B cell (primary cell): ENCODE results near the gene B4GALNT1. TPM values are rescaled to one million over a fixed set of nuclear protein-coding genes. Genes with fewer than 3 reads are reported as not detected.
A peak's percentile ranks its signal among the peaks of the same experiment; 100 is the strongest.

ENCODE experiments used
- ATAC-seq: fragments of 200-7000 bp; cut with Tn5 transposase; one replicate; pipeline ENCODE4 v1.10.0; 2021; ENCODE audit warnings: low read depth, mild to moderate bottlenecking, moderate number of reproducible peaks, moderate library complexity
- CTCF ChIA-PET: fragments of 350-600 bp; sonication (Branson Sonifier 250); formaldehyde crosslinking; loops from one replicate; lab custom pipeline; 2021; ENCODE audit warnings: antibody characterized with exemption, inconsistent platforms; lab: Charles Lee
- POLR2A ChIA-PET: fragments of 350-600 bp; sonication (Branson Sonifier 250); formaldehyde crosslinking; loops from one replicate; lab custom pipeline; 2021; ENCODE audit warnings: antibody characterized with exemption; lab: Charles Lee
- DNase-seq: peaks from one replicate; pipeline ENCODE4 v3.0.0; 2013
- H2AFZ ChIP-seq: 2 replicates; pipeline ENCODE4 v1.6.1; 2012; ENCODE audit warnings: mild to moderate bottlenecking, low read depth, low read length; ENCODE audit not compliant: insufficient read depth, poor library complexity, severe bottlenecking
- H3K27ac ChIP-seq, 2 donors: 1 replicate in 1 of 2; 2 replicates in 1 of 2; pipeline ENCODE4 v1.5.1; 2012 to 2013; ENCODE audit warnings: low read length in 2 of 2, mild to moderate bottlenecking in 2 of 2, moderate library complexity in 1 of 2
- H3K27me3 ChIP-seq, 4 experiments: fragments of 200-600 bp in 1 of 4; sonication (generic) in 1 of 4; replicated peaks in 1 of 4; 1 replicate in 2 of 4; 2 replicates in 2 of 4; pipeline versions ENCODE4 v1.6.1 to v1.7.0; 2013 to 2016; ENCODE audit warnings: low read length in 3 of 4, mild to moderate bottlenecking in 2 of 4, mixed read lengths in 1 of 4, moderate library complexity in 1 of 4; ENCODE audit not compliant: insufficient read depth in 4 of 4, control insufficient read depth in 3 of 4; ENCODE audit errors: control extremely low read depth in 1 of 4
- H3K36me3 ChIP-seq, 2 experiments: replicated peaks in 1 of 2; 1 replicate in 1 of 2; 2 replicates in 1 of 2; pipeline versions ENCODE4 v1.6.1 to v1.7.1; 2013; ENCODE audit warnings: low read length in 1 of 2; ENCODE audit not compliant: insufficient read depth in 2 of 2, control insufficient read depth in 1 of 2; ENCODE audit errors: control extremely low read depth in 1 of 2, extremely low read depth in 1 of 2
- H3K4me1 ChIP-seq, 2 donors: fragments of 200-600 bp in 1 of 2; sonication (generic) in 1 of 2; 1 replicate in 1 of 2; 2 replicates in 1 of 2; pipeline versions ENCODE4 v1.5.1 to v1.6.1; 2013 to 2017; ENCODE audit warnings: low read length in 2 of 2; ENCODE audit not compliant: control insufficient read depth in 2 of 2, insufficient read depth in 2 of 2
- H3K4me2 ChIP-seq: replicated peaks from 2 replicates; pipeline ENCODE3; 2012; ENCODE audit warnings: mild to moderate bottlenecking, low read depth, low read length; ENCODE audit not compliant: poor library complexity, severe bottlenecking
- H3K4me3 ChIP-seq, 5 experiments: fragments of 200-600 bp in 1 of 5; sonication (generic) in 1 of 5; 1 replicate in 3 of 5; 2 replicates in 2 of 5; pipeline versions ENCODE4 v1.5.1 to v1.7.0; 2011 to 2016; ENCODE audit warnings: low read length in 4 of 5, mild to moderate bottlenecking in 4 of 5, low read depth in 2 of 5, control low read depth in 1 of 5, moderate library complexity in 1 of 5; ENCODE audit not compliant: insufficient read depth in 1 of 5; ENCODE audit errors: control extremely low read depth in 1 of 5, extremely low read depth in 1 of 5
- H3K79me2 ChIP-seq: fragments of 200-600 bp; sonication (generic); one replicate; pipeline ENCODE4 v1.6.0; 2016; ENCODE audit warnings: low read length; ENCODE audit not compliant: control insufficient read depth, insufficient read depth
- H3K9ac ChIP-seq: fragments of 200-600 bp; sonication (generic); 2 replicates; pipeline ENCODE4 v1.6.1; 2017; ENCODE audit warnings: mild to moderate bottlenecking, low read length, moderate library complexity
- H3K9me3 ChIP-seq, 3 donors: one replicate each; pipeline versions ENCODE4 v1.6.1 to v1.7.1; 2013; ENCODE audit warnings: low read length in 2 of 3; ENCODE audit not compliant: control insufficient read depth in 2 of 3, insufficient read depth in 1 of 3; ENCODE audit errors: control extremely low read depth in 1 of 3
- H4K20me1 ChIP-seq: 2 replicates; pipeline ENCODE4 v1.6.0; 2012; ENCODE audit warnings: mild to moderate bottlenecking, low read length; ENCODE audit not compliant: insufficient read depth, control insufficient read depth, poor library complexity, severe bottlenecking
- H3K27ac Mint-ChIP-seq: one replicate; pipeline ENCODE4 v1.8.0; 2021; ENCODE audit warnings: mixed read lengths
- H3K27me3 Mint-ChIP-seq: one replicate; pipeline ENCODE4 v1.8.0; 2021; ENCODE audit warnings: mixed read lengths
- H3K4me1 Mint-ChIP-seq: one replicate; pipeline ENCODE4 v1.8.0; 2021; ENCODE audit warnings: mixed read lengths
- H3K4me3 Mint-ChIP-seq: one replicate; pipeline ENCODE4 v1.8.0; 2021; ENCODE audit warnings: mixed read lengths
- H3K9me3 Mint-ChIP-seq: one replicate; pipeline ENCODE4 v1.8.0; 2022; ENCODE audit warnings: mixed read lengths; ENCODE audit not compliant: insufficient read depth
- CTCF ChIP-seq: fragments of 200-600 bp; IDR thresholded peaks from one replicate; pipeline ENCODE4 v1.8.0; 2022; ENCODE audit warnings: antibody characterized with exemption, mild to moderate bottlenecking
- EZH2 ChIP-seq: IDR thresholded peaks from 2 replicates; pipeline ENCODE4 v1.6.1; 2012; ENCODE audit warnings: borderline replicate concordance, low read depth, mild to moderate bottlenecking, moderate library complexity, low read length; ENCODE audit not compliant: insufficient read depth, poor library complexity, severe bottlenecking
- WGBS: methylation state at CpG from one replicate; pipeline ENCODE4 v1.1.5; 2013; ENCODE audit warnings: missing lambda C conversion rate; ENCODE audit not compliant: insufficient coverage; 5-methylcytosine and 5-hydroxymethylcytosine counted together
- intact Hi-C: fragments of 100-400 bp; cut with micrococcal nuclease; formaldehyde crosslinking; loops from one replicate; pipeline ENCODE4 v1.10.0; 2022
- polyA plus RNA-seq: library from polyadenylated mRNA; depleted of rRNA; stranded (reverse); fragments of >200 nt; gene quantifications from 2 replicates; pipeline ENCODE4 v1.2.3, GENCODE V29; 2012
- total RNA-seq, 2 donors: library from RNA; stranded (reverse); fragments of 120-200 nt in 1 of 2; gene quantifications; 1 replicate in 1 of 2; 2 replicates in 1 of 2; pipeline versions ENCODE4 v1.2.3 to v1.2.4, GENCODE V29; 2013 to 2022

The B4GALNT1 gene
- total and polyA plus RNA-seq, 2 donors (not counting 1 experiment from before 2014, with no cell fraction given): 0.04 to 0.22 TPM

GRCh38 chr12:57593187-57593586, 39.8 kb downstream of the B4GALNT1 start:
- intact Hi-C loops: no loop called here
- H3K27ac Mint-ChIP-seq: no peak overlapping the region
- POLR2A ChIA-PET: interaction anchor here (0.7 kb wide), 1 partner anchor 28 kb away, joined by 3 read pairs; no protein-coding TSS in a partner anchor
- peaks cover 3% of the 10 kb centered on the region for H3K27me3 Mint-ChIP-seq
- Histone ChIP-seq H3K27me3 (peaks cover 0 to 7% (median 2%) of the 10 kb centered on the region in 4 experiments), H3K9me3 (no peaks in the 10 kb centered on the region), H3K9ac (no peak overlapping the region), H3K36me3 (peaks cover 15 to 36% of the 10 kb centered on the region in 2 experiments), H3K4me2 (no peak overlapping the region), H2AFZ (no peak overlapping the region), H3K27ac (no peak overlapping the region), H3K79me2 (peaks cover 15% of the 10 kb centered on the region), H4K20me1 (peaks cover 3% of the 10 kb centered on the region), H3K4me3 (no peak overlapping the region), H3K4me1 (peaks cover 14 to 21% of the 10 kb centered on the region in 2 donors)
- CTCF ChIA-PET: interaction anchor here (1.1 to 3.7 kb wide), 6 partner anchors 10 to 40 kb away, joined by 3 to 32 read pairs (median 6); partner anchors contain the start of gene B4GALNT1
- no peak for ATAC-seq
- H3K4me3 Mint-ChIP-seq: no peak overlapping the region
- TF ChIP-seq CTCF (no peak), EZH2 (no peak)
- H3K4me1 Mint-ChIP-seq: peaks cover 26% of the 10 kb centered on the region
- WGBS: 100% methylated on average over 2 of the region's 4 CpGs
- no peak for DNase-seq
- H3K9me3 Mint-ChIP-seq: no peaks in the 10 kb centered on the region

- H3K9me3 Mint-ChIP-seq: no peaks in the 10 kb centered on the region
- H3K27ac ChIP-seq: no peak overlapping the region
- no peak overlapping the region for H3K4me2 ChIP-seq
These were observed 40.3 kb downstream of the B4GALNT1 start for GRCh38 chr12:57592551-57593165.

More at GRCh38 chr12:57592551-57593165, 40.3 kb downstream of the B4GALNT1 start:
- Mint-ChIP-seq H3K27me3 (peaks cover 3% of the 10 kb centered on the region), H3K27ac (no peak overlapping the region), H3K4me3 (peak overlapping the region; percentile 89), H3K4me1 (peaks cover 26% of the 10 kb centered on the region)
- no peaks in the 10 kb centered on the region for H3K9me3 ChIP-seq
- H2AFZ ChIP-seq: no peak overlapping the region
- ChIA-PET POLR2A (no interaction called here), CTCF (interaction anchor here (1.1 to 3.7 kb wide), 8 partner anchors 10 to 40 kb away, joined by 3 to 32 read pairs (median 5); partner anchors contain the start of gene B4GALNT1)
- no CpG with 5 or more reads among the region's 2 CpGs for WGBS
- H3K4me3 ChIP-seq: no peak overlapping the region
- H3K36me3 ChIP-seq: peaks cover 15 to 32% of the 10 kb centered on the region in 2 experiments
- peaks cover 0 to 12% (median 7%) of the 10 kb centered on the region in 4 experiments for H3K27me3 ChIP-seq
- H3K9ac ChIP-seq: no peak overlapping the region
- H3K4me1 ChIP-seq: peaks cover 14 to 21% of the 10 kb centered on the region in 2 donors
- TF ChIP-seq CTCF: no peak
- TF ChIP-seq EZH2: no peak
- no peak for DNase-seq
- intact Hi-C loops: no loop called here
- ATAC-seq: no peak
- peaks cover 3% of the 10 kb centered on the region for H4K20me1 ChIP-seq
- H3K79me2 ChIP-seq: peaks cover 15% of the 10 kb centered on the region
